Spleen (tissue), 11 donors: ENCODE measurements around the gene CHID1. TPM values are rescaled to one million over a fixed set of nuclear protein-coding genes. Genes with fewer than 3 reads are reported as not detected.

Experiments
- DNase-seq: peaks from one replicate; pipeline ENCODE4 v3.0.0-alpha.2; 2020
- H3K27ac ChIP-seq, 8 donors: fragments of 200-600 bp; sonication (generic) in 7 of 8; 1 replicate in 4 of 8; 2 replicates in 4 of 8; pipeline versions ENCODE4 v1.5.0 to v1.8.0; 2016 to 2021; ENCODE audit warnings: inconsistent platforms in 4 of 8, mild to moderate bottlenecking in 4 of 8, moderate library complexity in 1 of 8
- H3K27me3 ChIP-seq, 7 donors: fragments of 200-600 bp; sonication (generic) in 6 of 7; replicated peaks in 1 of 7; 1 replicate in 4 of 7; 2 replicates in 3 of 7; pipeline versions ENCODE4 v1.5.0 to v1.8.0; 2016 to 2021; ENCODE audit warnings: inconsistent platforms in 3 of 7, mild to moderate bottlenecking in 1 of 7
- H3K36me3 ChIP-seq, 6 donors: fragments of 200-600 bp; sonication (generic) in 5 of 6; 1 replicate in 4 of 6; 2 replicates in 2 of 6; pipeline versions ENCODE4 v1.5.0 to v1.8.0; 2016 to 2021; ENCODE audit warnings: inconsistent platforms in 2 of 6
- H3K4me1 ChIP-seq, 6 donors: fragments of 200-600 bp; sonication (generic) in 5 of 6; 1 replicate in 3 of 6; 2 replicates in 3 of 6; pipeline versions ENCODE4 v1.5.0 to v1.8.0; 2016 to 2021; ENCODE audit warnings: inconsistent platforms in 3 of 6
- H3K4me3 ChIP-seq, 8 donors: fragments of 200-600 bp; sonication (generic) in 7 of 8; 1 replicate in 4 of 8; 2 replicates in 4 of 8; pipeline versions ENCODE4 v1.5.0 to v1.8.0; 2016 to 2021; ENCODE audit warnings: inconsistent platforms in 4 of 8, mild to moderate bottlenecking in 4 of 8, moderate library complexity in 2 of 8
- H3K9me3 ChIP-seq, 8 donors: fragments of 200-600 bp; sonication (generic) in 7 of 8; 1 replicate in 4 of 8; 2 replicates in 4 of 8; pipeline versions ENCODE4 v1.5.0 to v1.8.0; 2016 to 2021; ENCODE audit warnings: inconsistent platforms in 4 of 8
- CTCF ChIP-seq, 11 experiments: fragments of 200-600 bp in 7 of 11; fragments of 450-650 bp in 4 of 11; sonication (generic) in 4 of 11; IDR thresholded peaks in 8 of 11; conservative IDR thresholded peaks in 3 of 11; 1 replicate in 7 of 11; 2 replicates in 4 of 11; pipeline versions ENCODE4 v1.4.0 to v1.8.0; 2016 to 2021; ENCODE audit warnings: antibody characterized with exemption in 11 of 11, inconsistent platforms in 4 of 11, mild to moderate bottlenecking in 1 of 11
- POLR2A ChIP-seq, 3 donors: fragments of 450-650 bp; IDR thresholded peaks; one replicate each; pipeline ENCODE4 v1.5.1; 2017; ENCODE audit warnings: antibody characterized with exemption in 3 of 3, mild to moderate bottlenecking in 1 of 3
- POLR2AphosphoS5 ChIP-seq, 3 donors: sonication (generic); formaldehyde crosslinking; IDR thresholded peaks; one replicate each; pipeline ENCODE4 v1.5.1; 2017; ENCODE audit warnings: antibody characterized with exemption in 3 of 3
- WGBS, 5 donors: extraction: QIAGEN DNeasy Blood & Tissue Kit in 3 of 5; methylation state at CpG; one replicate each; pipeline versions ENCODE4 v1.1.5 to v1.1.7; 2013 to 2018; 5-methylcytosine and 5-hydroxymethylcytosine counted together
- intact Hi-C: fragments of 100-400 bp; cut with DNase I; formaldehyde crosslinking; loops from one replicate; pipeline ENCODE4 v1.15.0; 2023; ENCODE audit warnings: low total_unique reads
- polyA plus RNA-seq, 3 donors: library from polyadenylated mRNA; stranded (reverse); fragments of 200-250 nt; gene quantifications; one replicate each; pipeline ENCODE4 v1.2.1, GENCODE V29; 2013
- total RNA-seq, 7 donors: library from RNA; depleted of rRNA in 3 of 7; stranded (reverse); fragments of >200 nt in 3 of 7; fragmentation: NEBNext Ultra II Directional in 4 of 7; extraction: Animal tissue kit (Norgen Biotek cat#: 25700) in 4 of 7; gene quantifications; one replicate each; pipeline versions ENCODE4 v1.1.0 to v1.2.1, GENCODE V29; 2016 to 2021
- donor health status: healthy with polysubstance abuse.
- donor health status: DM: no; HTN: no; CAD: no; lungs with moderate emphysema.
- donor health status: DM: no; HTN: no; CAD: no.
- donor health status: Bipolar disorder and iron deficiency.
- donor health status: healthy.
- donor health status: DM: no; HTN: no; CAD: no.
- donor health status: DM: yes; HTN: yes; CAD: no.

Gene CHID1
- total and polyA plus RNA-seq, 10 donors, result 37.2 to 218 (median 117) TPM

- intact Hi-C loops, result no loop called here
Observed at GRCh38 chr11:831118-831864, 79.3 kb downstream of the CHID1 start.

GRCh38 chr11:830295-831117, 80.1 kb downstream of the CHID1 start:
- Histone ChIP-seq H3K27ac (peak overlapping the region in 5 of 8 donors; percentile 77 to 88 (median 86)), H3K4me1 (peaks cover 59 to 97% (median 92%) of the 10 kb centered on the region in 6 donors), H3K36me3 (peaks cover 0 to 5% (median 0%) of the 10 kb centered on the region in 6 donors), H3K9me3 (no peaks in the 10 kb centered on the region), H3K27me3 (peaks cover 0 to 88% (median 22%) of the 10 kb centered on the region in 7 donors), H3K4me3 (peak overlapping the region; percentile 29 to 74 (median 43))
- 1 to 8% (median 3%) methylated on average over 39 to 78 of the region's 78 CpGs for WGBS, 5 donors
- TF ChIP-seq CTCF (IDR thresholded peaks at IDR 0.05 in 8 of 11, conservative IDR thresholded peaks at IDR 0.05 in 3 of 11) (no peak), POLR2AphosphoS5 (IDR thresholded peaks at IDR 0.05) (peak; percentile 8 to 46 (median 36)), POLR2A (IDR thresholded peaks at IDR 0.05) (no peak)
- peak; percentile 93 for DNase-seq
- intact Hi-C loops, result no loop called here

More at GRCh38 chr11:831118-831864, 79.3 kb downstream of the CHID1 start:
- peaks cover 0 to 6% (median 0%) of the 10 kb centered on the region in 6 donors for H3K36me3 ChIP-seq
- DNase-seq, result no peak
- 65 to 79% (median 72%) methylated on average over 24 to 31 of the region's 31 CpGs for WGBS, 5 donors
- peak overlapping the region in 7 of 8 donors; percentile 29 to 74 (median 43) for H3K4me3 ChIP-seq
- peaks cover 57 to 96% (median 90%) of the 10 kb centered on the region in 6 donors for H3K4me1 ChIP-seq
- no peak for TF ChIP-seq POLR2AphosphoS5 (IDR thresholded peaks at IDR 0.05)
- TF ChIP-seq POLR2A (IDR thresholded peaks at IDR 0.05), result no peak
- no peak for TF ChIP-seq CTCF (IDR thresholded peaks at IDR 0.05 in 8 of 11, conservative IDR thresholded peaks at IDR 0.05 in 3 of 11)
- no peaks in the 10 kb centered on the region for H3K9me3 ChIP-seq
- peaks cover 0 to 88% (median 22%) of the 10 kb centered on the region in 7 donors for H3K27me3 ChIP-seq
- no peak overlapping the region for H3K27ac ChIP-seq

GRCh38 chr11:829847-830294, 80.7 kb downstream of the CHID1 start:
- WGBS, 5 donors, result 0 to 2% (median 2%) methylated on average over 9 to 39 of the region's 39 CpGs
- Histone ChIP-seq H3K9me3 (no peaks in the 10 kb centered on the region), H3K4me1 (peaks cover 59 to 97% (median 89%) of the 10 kb centered on the region in 6 donors), H3K36me3 (peaks cover 0 to 11% (median 5%) of the 10 kb centered on the region in 6 donors), H3K27ac (peak overlapping the region in 7 of 8 donors; percentile 51 to 88 (median 80)), H3K4me3 (peak overlapping the region; percentile 29 to 74 (median 43)), H3K27me3 (peaks cover 0 to 82% (median 22%) of the 10 kb centered on the region in 7 donors)
- DNase-seq, result peak; percentile 84
- TF ChIP-seq POLR2AphosphoS5 (IDR thresholded peaks at IDR 0.05) (peak in 2 of 3 donors; percentile 64 to 83), POLR2A (IDR thresholded peaks at IDR 0.05) (peak in 1 of 3 donors; percentile 15), CTCF (IDR thresholded peaks at IDR 0.05 in 8 of 11, conservative IDR thresholded peaks at IDR 0.05 in 3 of 11) (no peak)
- intact Hi-C loops, result no loop called here
